Esophagus muscularis mucosa (tissue), 2 donors: ENCODE data around the gene C12orf57.

Experiments used
- POLR2A ChIP-seq: fragments of 450-650 bp; IDR thresholded peaks from one replicate; pipeline ENCODE4 v1.6.1; 2017; ENCODE audit warnings: antibody characterized with exemption, moderate library complexity, mild to moderate bottlenecking, low read depth
- POLR2AphosphoS5 ChIP-seq, 2 donors: sonication (generic); formaldehyde crosslinking; IDR thresholded peaks; one replicate each; pipeline ENCODE4 v1.6.1; 2017; ENCODE audit warnings: antibody characterized with exemption in 2 of 2

DNA sequence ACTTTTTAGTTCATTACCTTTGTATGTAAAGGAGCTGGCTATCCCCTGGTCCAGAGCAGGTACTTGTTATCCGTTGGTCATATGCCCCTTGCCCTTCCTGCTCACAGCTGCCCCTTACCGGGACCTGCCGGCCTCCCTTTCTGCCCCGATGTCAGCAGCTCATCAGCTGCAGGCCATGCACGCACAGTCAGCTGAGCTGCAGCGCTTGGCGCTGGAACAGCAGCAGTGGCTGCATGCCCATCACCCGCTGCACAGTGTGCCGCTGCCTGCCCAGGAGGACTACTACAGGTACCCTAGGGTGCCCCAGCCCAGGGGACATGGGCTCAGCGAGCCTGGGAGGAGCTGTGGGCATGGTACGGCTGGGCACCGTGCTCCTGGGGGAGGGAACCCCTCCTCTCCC is 2.6 kb upstream of the C12orf57 start:
- TF ChIP-seq POLR2A: no peak
- peak in 1 of 2 donors; percentile 58 for TF ChIP-seq POLR2AphosphoS5 (IDR thresholded peaks at IDR 0.05)
